Measurements from ENCODE around the gene TMEM179. TPM values are rescaled to one million over a fixed set of nuclear protein-coding genes. Genes with fewer than 3 reads are reported as not detected.

TMEM179 gene
- total RNA-seq, 4 donors from 2014 or later: 2.3 TPM; not detected in 3

GRCh38 chr14:104577426-104577825 is 27.1 kb downstream of the TMEM179 start:
- Histone ChIP-seq H3K4me1 (no peaks in the 10 kb centered on the region), H3K4me3 (no peak overlapping the region), H3K27me3 (no peaks in the 10 kb centered on the region), H3K27ac (no peak overlapping the region), H3K36me3 (no peaks in the 10 kb centered on the region), H3K9me3 (no peaks in the 10 kb centered on the region)
- no peak for TF ChIP-seq POLR2A (IDR thresholded peaks at IDR 0.05)
- TF ChIP-seq CTCF (IDR thresholded peaks at IDR 0.05): no peak
- no peak for DNase-seq
- intact Hi-C loops (cut with DNase I; ENCODE audit: low total_unique reads): no loop called here

- no peak for DNase-seq
- Histone ChIP-seq H3K4me3 (no peak overlapping the region), H3K27me3 (no peaks in the 10 kb centered on the region), H3K27ac (no peak overlapping the region), H3K36me3 (no peaks in the 10 kb centered on the region), H3K9me3 (no peaks in the 10 kb centered on the region), H3K4me1 (no peaks in the 10 kb centered on the region)
- intact Hi-C loops (cut with DNase I; ENCODE audit: low total_unique reads): no loop called here
- no peak for TF ChIP-seq CTCF (IDR thresholded peaks at IDR 0.05)
- TF ChIP-seq POLR2A (IDR thresholded peaks at IDR 0.05): no peak
Measured at GRCh38 chr14:104576970-104577332, 27.6 kb downstream of the TMEM179 start.

- TF ChIP-seq CTCF (IDR thresholded peaks at IDR 0.05): no peak
- no peak for TF ChIP-seq POLR2A (IDR thresholded peaks at IDR 0.05)
- no peak for DNase-seq
- Histone ChIP-seq H3K4me3 (no peak overlapping the region), H3K27ac (no peak overlapping the region), H3K4me1 (no peaks in the 10 kb centered on the region), H3K36me3 (no peaks in the 10 kb centered on the region), H3K27me3 (no peaks in the 10 kb centered on the region), H3K9me3 (no peaks in the 10 kb centered on the region)
- intact Hi-C loops (cut with DNase I; ENCODE audit: low total_unique reads): no loop called here
Measured at GRCh38 chr14:104576232-104576969, 28.2 kb downstream of the TMEM179 start.

- intact Hi-C loops (cut with DNase I; ENCODE audit: low total_unique reads): no loop called here
- Histone ChIP-seq H3K36me3 (no peaks in the 10 kb centered on the region), H3K9me3 (no peaks in the 10 kb centered on the region), H3K4me3 (no peak overlapping the region), H3K27me3 (no peaks in the 10 kb centered on the region), H3K27ac (no peak overlapping the region), H3K4me1 (no peaks in the 10 kb centered on the region)
- no peak for TF ChIP-seq POLR2A (IDR thresholded peaks at IDR 0.05)
- TF ChIP-seq CTCF (IDR thresholded peaks at IDR 0.05): no peak
- no peak for DNase-seq
Measured at GRCh38 chr14:104574978-104575583, 29.5 kb downstream of the TMEM179 start.

GRCh38 chr14:104574536-104574935 is 30.0 kb downstream of the TMEM179 start:
- Histone ChIP-seq H3K9me3 (no peaks in the 10 kb centered on the region), H3K4me1 (no peaks in the 10 kb centered on the region), H3K4me3 (no peak overlapping the region), H3K36me3 (no peaks in the 10 kb centered on the region), H3K27me3 (no peaks in the 10 kb centered on the region), H3K27ac (no peak overlapping the region)
- intact Hi-C loops (cut with DNase I; ENCODE audit: low total_unique reads): no loop called here
- no peak for DNase-seq
- no peak for TF ChIP-seq POLR2A (IDR thresholded peaks at IDR 0.05)
- no peak for TF ChIP-seq CTCF (IDR thresholded peaks at IDR 0.05)

All from uterus (tissue), 4 donors.